ENCODE data around the gene UBTD2.
"Not testable (repeated sequence)": the region's sequence is repeated elsewhere in the genome, so short reads cannot be mapped to it uniquely, and the experiment has no call there.

The UBTD2 gene

DNA sequence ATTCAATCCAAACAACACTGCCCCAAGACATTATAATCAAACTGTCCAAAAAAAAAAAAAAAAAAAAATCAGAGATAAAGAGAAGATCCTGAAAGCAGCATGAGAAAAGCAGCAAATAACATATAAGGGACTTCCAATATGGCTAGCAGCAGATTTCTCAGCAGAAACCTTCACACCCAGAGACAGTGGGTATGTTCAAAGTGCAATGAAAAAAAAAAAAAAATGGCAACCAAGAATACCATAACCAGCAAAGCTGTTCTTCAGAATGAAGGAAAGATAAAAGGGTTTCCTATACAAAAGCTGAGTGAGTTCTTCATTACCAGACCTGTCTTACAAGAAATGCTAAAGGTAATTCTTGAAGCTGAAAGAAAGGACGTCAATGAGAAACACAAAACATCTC is 32.1 kb downstream of the UBTD2 start:
- no peak for DNase-seq (ENCODE audit: low spot score)

GRCh38 chr5:172248637-172249036 is 34.9 kb downstream of the UBTD2 start:
- DNase-seq (ENCODE audit: low spot score) = no peak

- no peak for DNase-seq (ENCODE audit: low spot score)
Measured at GRCh38 chr5:172245703-172246125, 37.9 kb downstream of the UBTD2 start.

- DNase-seq (ENCODE audit: low spot score) = no peak
Measured at GRCh38 chr5:172245046-172245445, 38.5 kb downstream of the UBTD2 start.

DNA sequence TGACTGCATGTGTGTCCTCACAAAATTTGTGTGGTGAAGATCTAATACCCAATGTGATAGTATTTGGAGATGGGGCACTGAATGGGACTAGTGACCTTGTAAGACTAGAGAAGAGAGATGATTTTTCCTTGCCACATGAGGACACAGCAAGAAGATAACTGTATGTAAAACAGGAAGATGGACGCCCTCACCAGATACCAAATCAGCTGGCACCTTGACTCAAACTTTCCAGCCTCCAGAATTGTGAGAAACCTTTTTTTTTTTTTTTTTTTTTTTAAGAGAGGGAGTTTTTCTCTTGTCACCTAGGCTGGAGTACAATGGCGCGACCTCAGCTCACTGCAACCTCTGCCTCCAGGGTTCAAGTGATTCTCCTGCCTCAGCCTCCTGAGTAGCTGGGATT is 40.3 kb downstream of the UBTD2 start:
- no peak for DNase-seq (ENCODE audit: low spot score)

DNA sequence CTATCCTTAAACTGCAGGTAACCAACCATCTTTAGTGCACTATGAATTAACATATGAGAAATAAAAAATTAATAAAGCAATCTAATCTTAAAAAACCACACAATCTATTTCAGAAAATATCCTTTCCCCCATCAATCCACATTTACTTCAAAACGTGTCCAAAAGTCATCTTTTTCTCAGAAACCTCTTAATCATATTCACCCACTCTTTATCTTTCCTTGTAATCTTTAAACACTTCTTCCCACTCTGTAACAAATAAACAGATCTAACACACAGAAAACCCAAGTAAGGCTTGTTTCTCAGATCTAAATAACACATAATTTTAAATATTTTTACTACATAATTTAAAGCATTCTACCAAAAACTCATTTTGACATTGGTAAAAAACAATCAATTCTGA is 45.2 kb downstream of the UBTD2 start:
- DNase-seq (ENCODE audit: low spot score) = no peak

GRCh38 chr5:172235827-172236736 is 47.5 kb downstream of the UBTD2 start:
- no peak for DNase-seq (ENCODE audit: low spot score)

- DNase-seq (ENCODE audit: low spot score) = no peak
Measured at GRCh38 chr5:172235132-172235780, 48.3 kb downstream of the UBTD2 start.

DNA sequence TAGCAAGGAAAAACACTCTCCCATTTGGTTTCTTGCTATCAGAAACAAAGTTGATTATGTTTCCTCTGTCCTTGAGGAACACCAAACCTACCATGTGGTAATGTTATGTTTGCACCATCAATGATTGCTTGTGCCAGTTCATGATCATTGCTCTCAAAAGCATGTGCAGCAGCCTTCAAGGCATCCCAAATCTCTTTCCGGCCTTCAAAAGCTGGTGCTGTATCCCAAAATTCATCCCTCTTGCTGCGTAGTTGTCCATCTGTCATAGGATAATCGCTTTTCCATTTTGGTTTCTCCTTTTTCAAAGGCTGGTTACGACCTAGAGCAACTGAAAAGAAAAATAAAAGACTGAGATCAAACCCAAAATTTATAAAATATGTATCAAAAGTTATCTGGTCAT is 49.5 kb downstream of the UBTD2 start:
- no peak for DNase-seq (ENCODE audit: low spot score)

DNA sequence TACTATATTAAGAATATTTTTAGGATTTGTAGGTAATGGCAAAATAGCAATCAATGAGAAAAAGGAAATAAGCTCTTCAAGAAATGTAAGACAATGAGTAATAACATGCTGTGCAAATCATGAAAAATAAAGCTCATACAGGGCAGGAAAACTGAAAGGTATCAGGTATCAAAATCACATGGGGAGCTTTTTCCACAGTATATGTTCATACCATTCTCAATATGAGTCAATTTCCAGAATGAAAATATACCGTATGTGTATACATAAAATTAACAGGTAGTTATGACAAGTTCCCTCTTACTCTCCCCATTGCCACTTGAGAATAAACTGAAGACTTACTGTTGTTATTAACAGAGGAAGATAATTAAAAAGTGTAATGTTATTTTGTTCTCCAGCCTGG is 53.7 kb downstream of the UBTD2 start:
- no peak for DNase-seq (ENCODE audit: low spot score)

- DNase-seq (ENCODE audit: low spot score) = no peak
Measured at GRCh38 chr5:172224996-172225395, 58.6 kb downstream of the UBTD2 start.

- no peak for DNase-seq (ENCODE audit: low spot score)
Measured at GRCh38 chr5:172223901-172224873, 59.4 kb downstream of the UBTD2 start.

- no peak for DNase-seq (ENCODE audit: low spot score)
Measured at GRCh38 chr5:172219296-172219695, 64.3 kb downstream of the UBTD2 start.

DNA sequence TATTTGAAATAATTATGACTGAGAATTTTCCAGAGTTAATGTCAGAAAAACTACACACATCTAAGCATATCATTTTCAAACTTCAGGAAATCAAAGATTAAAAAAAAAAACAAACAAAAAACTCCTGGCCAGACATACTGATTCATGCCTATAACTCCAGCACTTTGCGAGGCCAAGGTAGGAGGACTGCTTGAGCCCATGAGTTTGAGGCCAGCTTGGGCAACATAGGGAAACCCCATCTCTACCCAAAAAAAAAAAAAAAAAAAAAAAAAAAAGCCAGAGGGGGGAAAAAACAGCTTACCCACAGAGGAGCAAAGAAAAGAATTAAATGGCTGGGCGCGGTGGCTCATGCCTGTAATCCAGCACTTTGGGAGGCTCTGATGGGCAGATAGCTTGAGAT is 67.2 kb downstream of the UBTD2 start:
- DNase-seq (ENCODE audit: low spot score) = no peak

GRCh38 chr5:172213126-172213525 is 70.4 kb downstream of the UBTD2 start:
- DNase-seq (ENCODE audit: low spot score) = no peak

DNA sequence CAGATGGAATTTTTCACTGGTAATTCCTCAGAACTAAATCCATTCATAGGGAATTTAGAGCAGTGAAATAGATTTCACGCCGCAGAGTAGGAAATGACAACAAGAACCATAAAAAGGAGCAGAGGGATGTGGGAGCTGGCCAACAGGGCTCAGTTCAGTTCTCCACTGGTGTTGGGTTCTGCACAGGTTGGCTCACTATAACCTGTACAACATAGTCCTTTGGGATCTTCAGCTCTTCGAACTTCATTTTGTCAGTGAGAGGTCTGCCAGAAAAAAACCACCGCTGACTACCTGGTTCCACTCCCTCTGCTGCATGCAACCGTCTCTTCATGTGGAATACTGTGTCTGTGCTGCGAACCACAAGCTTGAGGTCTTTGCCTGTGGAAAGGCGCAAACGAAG is 71.9 kb downstream of the UBTD2 start:
- DNase-seq (ENCODE audit: low spot score) = no peak

- no peak for DNase-seq (ENCODE audit: low spot score)
Measured at GRCh38 chr5:172209714-172210113, 73.8 kb downstream of the UBTD2 start.

DNA sequence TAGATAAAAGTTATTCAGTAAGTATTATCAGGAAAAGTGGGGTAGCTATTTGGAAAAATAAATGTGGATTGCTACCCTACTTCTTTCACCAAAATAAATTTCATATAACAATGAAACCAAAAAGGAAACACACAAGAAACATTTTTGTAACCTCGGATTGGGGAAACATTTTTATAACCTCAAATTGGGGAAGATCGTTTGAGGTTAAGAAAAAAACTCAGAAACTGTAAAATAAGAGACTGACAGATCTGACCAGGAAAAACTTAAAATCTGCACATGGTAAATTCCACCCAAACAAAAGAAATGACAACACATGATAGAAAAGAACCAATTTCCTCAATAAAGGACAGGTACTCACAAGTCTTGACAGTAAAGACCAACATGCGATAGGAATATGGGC is 76.1 kb downstream of the UBTD2 start:
- DNase-seq (ENCODE audit: low spot score) = no peak

GRCh38 chr5:172205984-172206383 is 77.6 kb downstream of the UBTD2 start:
- not testable (repeated sequence) for DNase-seq (ENCODE audit: low spot score)

DNA sequence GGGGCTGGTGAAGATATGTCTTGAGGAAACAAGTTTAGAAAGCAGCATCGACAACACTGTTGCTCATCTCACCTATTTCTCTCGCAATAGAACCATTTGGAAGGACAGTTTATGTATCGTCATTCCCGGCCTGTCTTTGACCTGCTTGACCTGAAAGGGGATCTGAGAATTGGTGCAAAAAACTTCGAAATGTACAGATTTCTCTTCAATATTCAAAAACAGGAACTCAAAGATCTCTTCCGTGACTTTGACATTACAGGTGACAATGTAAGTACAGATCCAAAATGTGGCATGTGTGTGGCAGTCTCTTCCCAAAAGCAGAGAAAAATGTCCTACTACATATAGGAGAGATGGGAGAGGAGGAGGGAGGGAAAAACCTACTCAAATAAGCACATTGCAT is 83.1 kb downstream of the UBTD2 start:
- no peak for DNase-seq (ENCODE audit: low spot score)

DNA sequence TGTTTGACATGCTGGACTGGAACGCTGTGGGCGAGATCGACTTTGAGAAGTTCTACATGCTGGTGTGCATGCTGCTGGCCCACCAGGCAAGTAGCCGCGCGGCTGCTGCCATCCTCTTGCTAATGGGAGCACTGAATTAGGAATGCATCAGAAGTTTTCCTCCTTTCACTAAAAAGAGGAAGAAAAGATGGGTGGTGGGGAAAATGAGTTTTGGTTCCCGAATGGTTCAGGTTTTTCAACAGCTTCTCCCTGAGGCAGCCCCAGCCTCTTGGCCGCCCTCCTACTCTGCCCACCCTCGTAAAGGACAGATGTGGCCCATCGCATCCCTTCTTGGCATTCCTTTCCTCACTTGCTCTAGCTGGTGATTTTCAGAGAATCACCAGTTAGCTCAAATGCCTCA is 84.1 kb downstream of the UBTD2 start:
- no peak for DNase-seq (ENCODE audit: low spot score)

DNA sequence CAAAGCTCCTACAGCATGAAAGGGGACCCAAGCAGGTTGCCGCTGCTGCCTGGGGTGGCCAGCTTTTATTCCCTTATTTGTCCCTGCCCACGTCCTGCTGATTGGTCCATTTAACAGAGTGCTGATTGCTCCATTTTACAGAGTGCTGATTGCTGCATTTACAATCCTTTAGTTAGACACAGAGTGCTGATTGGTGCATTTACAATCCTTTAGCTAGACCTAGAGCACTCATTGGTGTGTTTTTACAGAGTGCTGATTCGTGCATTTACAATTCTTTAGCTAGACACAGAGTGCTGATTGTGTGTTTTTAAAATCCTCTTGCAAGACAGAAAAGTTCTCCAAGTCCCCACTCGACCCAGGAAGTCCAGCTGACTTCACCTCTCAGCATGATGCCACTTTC is 85.8 kb downstream of the UBTD2 start:
- not testable (repeated sequence) for DNase-seq (ENCODE audit: low spot score)
